Measurements from ENCODE around the gene ARRDC3. TPM values are rescaled to one million over a fixed set of nuclear protein-coding genes. Genes with fewer than 3 reads are reported as not detected.

The ARRDC3 gene
- total and polyA plus RNA-seq, 2 of the 8 experiments (the other 6 are each of a cell fraction or from before 2014, with no cell fraction given) = 2.9 to 5.7 TPM

- H3K23ac ChIP-seq (ENCODE audit: insufficient read length) = no peak overlapping the region
- no peak overlapping the region for H2BK120ac ChIP-seq (replicated peaks; ENCODE audit: low read depth, low read length)
- peak in 1 of 2 experiments; percentile 71 for DNase-seq (ENCODE audit: low read depth in 1 of 2, low spot score in 2 of 2)
- no peaks in the 10 kb centered on the region for H3K79me1 ChIP-seq (ENCODE audit: low read depth, low read length)
- no peak overlapping the region for H2BK20ac ChIP-seq (ENCODE audit: low read length)
- no peaks in the 10 kb centered on the region for H3K36me3 ChIP-seq (ENCODE audit: control insufficient read depth in 2 of 4, insufficient read depth in 4 of 4, low read length in 3 of 4)
- no peaks in the 10 kb centered on the region for H3K9me3 ChIP-seq (ENCODE audit: insufficient read depth in 2 of 2, low read depth in 1 of 2, low read length in 1 of 2)
- POLR2A ChIA-PET (ENCODE audit: partially characterized antibody) = interaction anchor here (0.7 to 5.4 kb wide), 5 partner anchors 13 to 322 kb away, joined by 3 to 31 read pairs (median 3); partner anchors contain the start of gene ARRDC3
- H3K27ac ChIP-seq (ENCODE audit: low read depth, low read length) = no peak overlapping the region
- no peak overlapping the region for H2BK15ac ChIP-seq (ENCODE audit: low read length)
- H3K4me3 ChIP-seq (ENCODE audit: extremely low read depth in 1 of 4, insufficient read depth in 2 of 4, low read depth in 3 of 4, low read length in 4 of 4) = no peak overlapping the region
- no peaks in the 10 kb centered on the region for H4K20me1 ChIP-seq (replicated peaks in 1 of 2; ENCODE audit: control insufficient read depth in 1 of 2, insufficient read depth in 2 of 2, low read length in 2 of 2)
- H2BK12ac ChIP-seq (ENCODE audit: low read depth, low read length) = no peak overlapping the region
- H3K9ac ChIP-seq (replicated peaks in 1 of 4; ENCODE audit: extremely low read depth in 1 of 4, low read depth in 3 of 4, low read length in 3 of 4) = no peak overlapping the region
- no peak overlapping the region for H4K5ac ChIP-seq (ENCODE audit: insufficient read length, low read depth, low read length)
- no peak overlapping the region for H4K8ac ChIP-seq (ENCODE audit: extremely low read depth, insufficient read depth, low read length)
- H3K4ac ChIP-seq (replicated peaks; ENCODE audit: insufficient read length, low read depth, low read length) = no peak overlapping the region
- peaks cover 0 to 3% (median under 1%) of the 10 kb centered on the region in 4 experiments; a peak in 3 of 7 replicates for H3K4me1 ChIP-seq (replicated peaks in 1 of 4; ENCODE audit: control insufficient read depth in 3 of 4, insufficient read depth in 4 of 4, low read length in 3 of 4)
- H2AK5ac ChIP-seq (ENCODE audit: low read depth, low read length) = no peak overlapping the region
- peak; percentile 74 for FAIRE-seq
- no peak overlapping the region for H3K18ac ChIP-seq (ENCODE audit: extremely low read depth, low read length)
- H2AFZ ChIP-seq (ENCODE audit: low read length) = no peak overlapping the region
- no peaks in the 10 kb centered on the region for H3K79me2 ChIP-seq (ENCODE audit: control insufficient read depth in 1 of 2, insufficient read depth in 2 of 2, low read length in 2 of 2)
- no peak overlapping the region for H2BK5ac ChIP-seq (ENCODE audit: low read depth, low read length)
- no peaks in the 10 kb centered on the region for H3K27me3 ChIP-seq (replicated peaks in 1 of 4; ENCODE audit: control insufficient read depth in 3 of 4, extremely low read depth in 1 of 4, insufficient read depth in 3 of 4, low read length in 3 of 4)
- H3K4me2 ChIP-seq (ENCODE audit: insufficient read depth in 1 of 2, low read depth in 2 of 2, low read length in 2 of 2) = no peak overlapping the region
- no peak overlapping the region for H3K14ac ChIP-seq (ENCODE audit: insufficient read length)
- H4K91ac ChIP-seq (replicated peaks; ENCODE audit: insufficient read length, low read length) = no peak overlapping the region
- peaks cover 2% of the 10 kb centered on the region; the same call in 1 of the 2 replicates for H3K23me2 ChIP-seq (ENCODE audit: low read depth, low read length)
- CTCF ChIA-PET (ENCODE audit: partially characterized antibody) = interaction anchor here (0.6 to 7.2 kb wide), 52 partner anchors 10 to 1098 kb away, joined by 3 to 122 read pairs (median 4); partner anchors contain the start of gene ARRDC3
- WGBS, 2 experiments (ENCODE audit: extremely low coverage in 1 of 2, insufficient coverage in 1 of 2, insufficient read length in 1 of 2, insufficient replicate concordance in 2 of 2, low coverage in 1 of 2, low lambda C conversion rate in 2 of 2, missing lambda C conversion rate in 1 of 2) = 46% methylated on average over 7 of the region's 9 CpGs; no CpG with 5 or more reads in 1 of the 2 experiments
- H3K56ac ChIP-seq (replicated peaks; ENCODE audit: insufficient read length, low read depth, low read length) = no peak overlapping the region
- no peak for TF ChIP-seq CHD1 (IDR thresholded peaks at IDR 0.05; ENCODE audit: low read depth, low read length)
- TF ChIP-seq ATF3 (IDR thresholded peaks at IDR 0.05; ENCODE audit: insufficient read depth, low read depth, low read length) = no peak
- TF ChIP-seq GABPA (IDR thresholded peaks at IDR 0.05; ENCODE audit: borderline replicate concordance, insufficient read depth, low read length) = no peak
- no peak for TF ChIP-seq RXRA (IDR thresholded peaks at IDR 0.05; ENCODE audit: insufficient read depth, low read depth, low read length)
- TF ChIP-seq RAD21 (IDR thresholded peaks at IDR 0.05 in 1 of 2, conservative IDR thresholded peaks at IDR 0.05 in 1 of 2; ENCODE audit: low read depth in 2 of 2, low read length in 2 of 2) = peak; percentile 68 to 79
- TF ChIP-seq KDM1A (IDR thresholded peaks at IDR 0.05; ENCODE audit: borderline replicate concordance, low read length) = 0 out of 2 replicates have a peak, but pooled peaks have one; percentile 50
Measured at GRCh38 chr5:91419571-91420537, 36.7 kb upstream of the ARRDC3 start.
